Glutamatergic neuron (in vitro differentiated cells): ENCODE measurements around the gene HEBP1. TPM values are rescaled to one million over a fixed set of nuclear protein-coding genes. Genes with fewer than 3 reads are reported as not detected.

ENCODE experiments used
- DNase-seq: peaks from one replicate; pipeline ENCODE4 v3.0.0; 2022
- H3K27ac Mint-ChIP-seq: one replicate; pipeline ENCODE4 v1.8.0; 2020; ENCODE audit warnings: mild to moderate bottlenecking, mixed read lengths, inconsistent platforms; ENCODE audit not compliant: unreplicated experiment
- H3K27me3 Mint-ChIP-seq: one replicate; pipeline ENCODE4 v1.8.0; 2020; ENCODE audit warnings: mild to moderate bottlenecking, moderate library complexity, mixed read lengths, inconsistent platforms; ENCODE audit not compliant: unreplicated experiment
- H3K36me3 Mint-ChIP-seq: one replicate; pipeline ENCODE4 v1.8.0; 2020; ENCODE audit warnings: mild to moderate bottlenecking, mixed read lengths, inconsistent platforms; ENCODE audit not compliant: unreplicated experiment
- H3K4me1 Mint-ChIP-seq: one replicate; pipeline ENCODE4 v1.8.0; 2020; ENCODE audit warnings: mild to moderate bottlenecking, low read depth, mixed read lengths, inconsistent platforms; ENCODE audit not compliant: unreplicated experiment
- H3K4me3 Mint-ChIP-seq: one replicate; pipeline ENCODE4 v1.8.0; 2020; ENCODE audit warnings: mild to moderate bottlenecking, mixed read lengths, inconsistent platforms; ENCODE audit not compliant: unreplicated experiment
- H3K9me3 Mint-ChIP-seq: one replicate; pipeline ENCODE4 v1.8.0; 2020; ENCODE audit warnings: mild to moderate bottlenecking, moderate library complexity, mixed read lengths, inconsistent platforms; ENCODE audit not compliant: unreplicated experiment
- total RNA-seq: library from RNA; stranded (reverse); fragmentation: NEBNext Ultra II Directional; extraction: Animal tissue kit (Norgen Biotek cat#: 25700); gene quantifications from one replicate; pipeline ENCODE4 v1.2.1, GENCODE V29; 2021; ENCODE audit not compliant: unreplicated experiment
- TF ChIP-seq, protein P1 (sequence below): fragments of 200-600 bp; sonication (generic); IDR thresholded peaks from one replicate; pipeline ENCODE4 v1.5.0; 2021; ENCODE audit not compliant: partially characterized antibody, unreplicated experiment

The HEBP1 gene
- total RNA-seq, 1 donor from 2014 or later: 3.0 TPM

DNA sequence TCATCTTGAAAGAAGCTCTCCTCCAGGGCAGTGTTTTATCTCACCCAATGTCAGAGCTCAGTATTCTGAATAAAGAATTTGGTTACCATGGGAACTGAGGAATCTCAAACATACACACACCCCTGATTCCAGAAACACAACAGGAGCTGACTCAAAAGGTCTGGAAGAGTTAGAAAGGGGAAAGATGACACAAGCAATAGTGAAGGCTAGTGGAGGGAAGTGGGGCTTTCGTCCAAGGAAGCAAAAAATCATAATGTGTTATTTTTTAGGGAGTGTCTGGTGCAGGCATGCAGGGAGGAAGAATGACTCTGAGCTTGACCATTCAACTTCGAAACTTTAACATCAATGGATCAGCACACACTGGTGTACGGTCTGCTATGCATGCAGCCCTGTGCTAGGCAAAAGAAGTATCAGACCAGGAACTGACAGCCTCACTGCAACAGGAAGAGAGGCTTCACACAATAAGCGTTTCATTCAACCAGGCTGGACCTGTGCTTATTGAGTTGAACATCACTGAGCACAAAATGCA is 20.3 kb downstream of the HEBP1 start:
- Mint-ChIP-seq H3K4me1 (no peaks in the 10 kb centered on the region), H3K27ac (no peak overlapping the region), H3K4me3 (no peak overlapping the region), H3K27me3 (no peaks in the 10 kb centered on the region), H3K9me3 (no peaks in the 10 kb centered on the region), H3K36me3 (no peaks in the 10 kb centered on the region)
- DNase-seq: no peak
- TF ChIP-seq, protein P1, sequence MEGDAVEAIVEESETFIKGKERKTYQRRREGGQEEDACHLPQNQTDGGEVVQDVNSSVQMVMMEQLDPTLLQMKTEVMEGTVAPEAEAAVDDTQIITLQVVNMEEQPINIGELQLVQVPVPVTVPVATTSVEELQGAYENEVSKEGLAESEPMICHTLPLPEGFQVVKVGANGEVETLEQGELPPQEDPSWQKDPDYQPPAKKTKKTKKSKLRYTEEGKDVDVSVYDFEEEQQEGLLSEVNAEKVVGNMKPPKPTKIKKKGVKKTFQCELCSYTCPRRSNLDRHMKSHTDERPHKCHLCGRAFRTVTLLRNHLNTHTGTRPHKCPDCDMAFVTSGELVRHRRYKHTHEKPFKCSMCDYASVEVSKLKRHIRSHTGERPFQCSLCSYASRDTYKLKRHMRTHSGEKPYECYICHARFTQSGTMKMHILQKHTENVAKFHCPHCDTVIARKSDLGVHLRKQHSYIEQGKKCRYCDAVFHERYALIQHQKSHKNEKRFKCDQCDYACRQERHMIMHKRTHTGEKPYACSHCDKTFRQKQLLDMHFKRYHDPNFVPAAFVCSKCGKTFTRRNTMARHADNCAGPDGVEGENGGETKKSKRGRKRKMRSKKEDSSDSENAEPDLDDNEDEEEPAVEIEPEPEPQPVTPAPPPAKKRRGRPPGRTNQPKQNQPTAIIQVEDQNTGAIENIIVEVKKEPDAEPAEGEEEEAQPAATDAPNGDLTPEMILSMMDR: no peak

DNA sequence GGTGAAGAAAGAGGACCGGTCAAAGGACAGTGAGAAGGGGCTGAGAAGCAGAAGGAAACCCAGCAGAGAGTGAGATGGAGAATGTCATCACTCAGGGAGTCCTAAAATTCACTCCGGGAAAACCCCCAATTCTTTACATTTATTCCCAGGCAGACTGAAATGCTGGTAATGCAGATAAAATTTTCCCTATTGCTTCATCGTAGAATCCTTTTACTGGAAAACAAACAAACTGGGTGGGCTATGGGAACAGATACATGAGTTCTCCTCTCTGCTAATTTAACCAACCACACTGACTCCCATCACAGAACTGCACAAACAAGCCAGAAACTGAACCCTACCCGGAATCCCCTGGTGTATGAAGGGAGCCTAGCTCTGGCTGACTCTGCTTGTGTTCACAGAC is 20.9 kb downstream of the HEBP1 start:
- no peak for DNase-seq
- Mint-ChIP-seq H3K27me3 (no peaks in the 10 kb centered on the region), H3K27ac (no peak overlapping the region), H3K9me3 (no peaks in the 10 kb centered on the region), H3K4me1 (no peaks in the 10 kb centered on the region), H3K36me3 (no peaks in the 10 kb centered on the region), H3K4me3 (no peak overlapping the region)
- TF ChIP-seq, protein P1: no peak

DNA sequence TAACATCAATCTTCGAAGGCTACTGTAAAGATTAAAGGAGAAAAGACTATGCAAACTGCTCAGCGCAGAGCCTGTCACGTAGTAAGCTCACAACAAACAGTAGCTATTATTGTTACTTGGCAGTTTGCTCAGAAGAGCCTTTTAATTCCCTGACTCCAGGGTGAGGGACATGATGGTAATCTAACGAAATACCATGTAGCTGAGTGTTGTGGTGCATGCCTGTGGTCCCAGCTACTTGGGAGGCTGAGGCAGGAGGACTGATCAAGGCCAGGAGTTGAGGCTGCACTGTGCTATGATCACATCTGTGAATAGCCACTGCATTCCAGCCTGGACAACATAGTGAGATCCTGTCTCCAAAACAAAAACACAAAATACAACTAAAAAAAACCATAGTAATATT is 22.8 kb downstream of the HEBP1 start:
- Mint-ChIP-seq H3K4me3 (no peak overlapping the region), H3K9me3 (peaks cover 5% of the 10 kb centered on the region), H3K36me3 (peaks cover 12% of the 10 kb centered on the region), H3K27me3 (peaks cover under 1% of the 10 kb centered on the region), H3K4me1 (no peaks in the 10 kb centered on the region), H3K27ac (no peak overlapping the region)
- no peak for DNase-seq
- TF ChIP-seq, protein P1: no peak

GRCh38 chr12:12976366-12976765 is 23.7 kb downstream of the HEBP1 start:
- peaks cover 1% of the 10 kb centered on the region for H3K27me3 Mint-ChIP-seq
- peaks cover 16% of the 10 kb centered on the region for H3K36me3 Mint-ChIP-seq
- H3K27ac Mint-ChIP-seq: no peak overlapping the region
- H3K4me1 Mint-ChIP-seq: no peaks in the 10 kb centered on the region
- TF ChIP-seq, protein P1: no peak
- H3K9me3 Mint-ChIP-seq: peaks cover 6% of the 10 kb centered on the region
- no peak overlapping the region for H3K4me3 Mint-ChIP-seq
- no peak for DNase-seq

GRCh38 chr12:12975322-12976077 is 24.6 kb downstream of the HEBP1 start:
- H3K4me1 Mint-ChIP-seq: no peaks in the 10 kb centered on the region
- no peak overlapping the region for H3K27ac Mint-ChIP-seq
- no peak for DNase-seq
- peaks cover 6% of the 10 kb centered on the region for H3K9me3 Mint-ChIP-seq
- H3K27me3 Mint-ChIP-seq: peaks cover 1% of the 10 kb centered on the region
- H3K4me3 Mint-ChIP-seq: no peak overlapping the region
- H3K36me3 Mint-ChIP-seq: peaks cover 16% of the 10 kb centered on the region
- TF ChIP-seq, protein P1: no peak
